ENCODE results near the gene ATP8B4.

ATP8B4 gene

DNA sequence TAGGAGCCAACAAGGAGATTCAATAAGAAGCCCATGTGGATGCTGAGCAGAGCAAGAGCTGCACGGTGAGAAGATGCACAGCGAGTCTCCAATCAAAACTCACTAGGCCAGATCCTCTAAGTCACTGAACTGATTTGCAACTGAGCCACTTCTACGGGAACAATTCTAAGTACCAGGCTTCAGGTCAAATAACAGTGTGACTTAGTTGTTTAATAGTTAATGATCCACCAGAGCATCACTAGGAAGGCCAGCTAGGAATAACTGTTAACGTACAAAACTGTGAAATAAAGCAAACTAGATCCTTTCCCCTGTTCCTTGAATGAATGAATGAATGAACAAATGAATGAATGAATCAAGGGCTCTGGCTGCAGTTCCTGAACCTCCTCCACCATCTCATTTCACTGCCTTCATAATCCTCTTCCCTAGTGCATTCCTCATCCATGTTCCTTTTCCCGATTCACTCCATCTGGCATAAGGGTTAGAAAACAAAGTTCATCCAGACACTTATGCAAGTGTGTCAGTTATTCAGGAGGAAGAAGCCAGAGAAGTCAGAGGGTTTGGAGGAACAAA is 59.7 kb downstream of the ATP8B4 start:
- no peak overlapping the region for H3K4me3 ChIP-seq (ENCODE audit: low read depth, low read length)
- in situ Hi-C loops (cut with HindIII; ENCODE audit: low sequenced_read_pairs): no loop called here
- TF ChIP-seq, protein P1, sequence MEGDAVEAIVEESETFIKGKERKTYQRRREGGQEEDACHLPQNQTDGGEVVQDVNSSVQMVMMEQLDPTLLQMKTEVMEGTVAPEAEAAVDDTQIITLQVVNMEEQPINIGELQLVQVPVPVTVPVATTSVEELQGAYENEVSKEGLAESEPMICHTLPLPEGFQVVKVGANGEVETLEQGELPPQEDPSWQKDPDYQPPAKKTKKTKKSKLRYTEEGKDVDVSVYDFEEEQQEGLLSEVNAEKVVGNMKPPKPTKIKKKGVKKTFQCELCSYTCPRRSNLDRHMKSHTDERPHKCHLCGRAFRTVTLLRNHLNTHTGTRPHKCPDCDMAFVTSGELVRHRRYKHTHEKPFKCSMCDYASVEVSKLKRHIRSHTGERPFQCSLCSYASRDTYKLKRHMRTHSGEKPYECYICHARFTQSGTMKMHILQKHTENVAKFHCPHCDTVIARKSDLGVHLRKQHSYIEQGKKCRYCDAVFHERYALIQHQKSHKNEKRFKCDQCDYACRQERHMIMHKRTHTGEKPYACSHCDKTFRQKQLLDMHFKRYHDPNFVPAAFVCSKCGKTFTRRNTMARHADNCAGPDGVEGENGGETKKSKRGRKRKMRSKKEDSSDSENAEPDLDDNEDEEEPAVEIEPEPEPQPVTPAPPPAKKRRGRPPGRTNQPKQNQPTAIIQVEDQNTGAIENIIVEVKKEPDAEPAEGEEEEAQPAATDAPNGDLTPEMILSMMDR (IDR thresholded peaks at IDR 0.05; ENCODE audit: low read depth, low read length, missing control alignments): no peak
- DNase-seq (ENCODE audit: low read depth): no peak

DNA sequence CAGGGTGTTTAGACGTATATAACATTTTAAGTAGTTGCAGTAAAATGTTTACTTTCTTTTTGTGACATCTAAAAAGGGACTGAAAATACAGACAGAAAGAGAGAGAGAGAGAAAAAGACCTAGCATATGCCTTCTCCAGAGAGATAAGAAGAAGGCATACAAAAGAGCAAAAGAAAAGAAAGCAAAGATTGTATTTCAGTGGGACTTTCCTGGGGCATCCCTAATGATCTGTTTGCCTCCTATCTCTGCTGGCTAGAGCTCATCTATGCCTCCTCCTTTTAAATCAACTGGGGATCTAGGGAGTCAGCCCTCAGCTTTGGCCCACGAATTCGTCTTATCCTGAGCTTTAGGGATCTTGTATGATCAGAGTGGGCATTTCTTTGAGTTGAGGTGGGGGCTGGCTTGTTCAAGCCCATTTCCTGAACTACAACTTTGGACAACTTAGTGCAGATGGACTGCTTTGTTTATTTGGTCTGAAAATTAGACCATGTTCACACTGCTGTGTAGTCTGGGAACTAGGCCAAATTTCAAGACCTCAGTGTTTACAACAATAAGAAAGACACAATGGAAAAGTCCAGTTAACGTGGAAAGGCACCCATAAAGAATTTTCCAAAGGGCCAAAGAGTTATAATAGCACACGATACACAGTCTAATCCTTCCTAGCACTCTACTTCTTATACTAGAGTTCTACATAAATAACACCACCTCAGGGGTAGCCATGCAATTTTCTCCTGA is 61.0 kb downstream of the ATP8B4 start:
- DNase-seq (ENCODE audit: low read depth): peak; percentile 68
- in situ Hi-C loops (cut with HindIII; ENCODE audit: low sequenced_read_pairs): no loop called here
- no peak overlapping the region for H3K4me3 ChIP-seq (ENCODE audit: low read depth, low read length)
- TF ChIP-seq, protein P1 (IDR thresholded peaks at IDR 0.05; ENCODE audit: low read depth, low read length, missing control alignments): no peak

- TF ChIP-seq, protein P1 (IDR thresholded peaks at IDR 0.05; ENCODE audit: low read depth, low read length, missing control alignments): no peak
- no peak for DNase-seq (ENCODE audit: low read depth)
- in situ Hi-C loops (cut with HindIII; ENCODE audit: low sequenced_read_pairs): no loop called here
- H3K4me3 ChIP-seq (ENCODE audit: low read depth, low read length): no peak overlapping the region
These were observed 61.8 kb downstream of the ATP8B4 start for GRCh38 chr15:50057196-50057595.

DNA sequence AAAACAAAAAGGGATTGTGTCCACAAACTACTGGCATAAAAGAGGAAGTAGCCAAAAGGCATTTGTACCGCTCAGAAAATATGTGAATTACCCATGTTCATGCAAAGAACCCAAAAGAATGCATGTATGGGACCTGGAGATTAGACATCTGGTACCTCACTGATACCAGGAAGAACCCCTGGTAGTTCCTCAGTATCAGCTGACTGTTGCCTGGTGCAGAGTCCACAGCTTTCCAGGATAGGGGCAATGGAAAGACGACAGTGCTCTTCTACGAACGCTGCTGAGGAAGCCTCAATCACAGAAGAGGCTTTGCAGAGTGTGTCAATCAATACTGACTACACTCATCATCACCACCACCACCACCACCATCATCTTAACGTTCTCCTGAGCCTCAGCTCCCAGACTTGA is 63.3 kb downstream of the ATP8B4 start:
- in situ Hi-C loops (cut with HindIII; ENCODE audit: low sequenced_read_pairs): no loop called here

DNA sequence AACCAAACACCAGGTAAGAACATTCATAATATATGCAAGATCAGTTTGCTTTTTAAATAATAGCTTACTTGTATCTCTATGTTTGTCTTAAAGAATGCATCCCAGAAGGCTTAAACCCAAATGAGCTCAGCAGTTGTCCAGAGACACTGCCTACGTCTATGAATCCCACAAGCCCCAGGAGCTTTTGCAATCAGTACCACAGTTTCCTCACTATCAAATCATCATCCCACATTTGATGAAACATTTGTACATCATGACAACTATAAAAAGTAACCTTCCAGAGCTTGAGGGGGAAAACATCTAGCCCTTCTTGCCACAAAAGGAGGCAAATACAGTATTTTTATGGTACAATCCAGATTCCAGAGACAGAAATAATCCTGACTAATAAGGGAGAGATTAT is 63.7 kb downstream of the ATP8B4 start:
- peak; percentile 69 for DNase-seq (ENCODE audit: low read depth)
- TF ChIP-seq, protein P1 (IDR thresholded peaks at IDR 0.05; ENCODE audit: low read depth, low read length, missing control alignments): no peak
- in situ Hi-C loops (cut with HindIII; ENCODE audit: low sequenced_read_pairs): no loop called here
- H3K4me3 ChIP-seq (ENCODE audit: low read depth, low read length): no peak overlapping the region

More for the DNA sequence above, 63.3 kb downstream of the ATP8B4 start:
- no peak overlapping the region for H3K4me3 ChIP-seq (ENCODE audit: low read depth, low read length)
- TF ChIP-seq, protein P1 (IDR thresholded peaks at IDR 0.05; ENCODE audit: low read depth, low read length, missing control alignments): no peak
- DNase-seq (ENCODE audit: low read depth): no peak

DNA sequence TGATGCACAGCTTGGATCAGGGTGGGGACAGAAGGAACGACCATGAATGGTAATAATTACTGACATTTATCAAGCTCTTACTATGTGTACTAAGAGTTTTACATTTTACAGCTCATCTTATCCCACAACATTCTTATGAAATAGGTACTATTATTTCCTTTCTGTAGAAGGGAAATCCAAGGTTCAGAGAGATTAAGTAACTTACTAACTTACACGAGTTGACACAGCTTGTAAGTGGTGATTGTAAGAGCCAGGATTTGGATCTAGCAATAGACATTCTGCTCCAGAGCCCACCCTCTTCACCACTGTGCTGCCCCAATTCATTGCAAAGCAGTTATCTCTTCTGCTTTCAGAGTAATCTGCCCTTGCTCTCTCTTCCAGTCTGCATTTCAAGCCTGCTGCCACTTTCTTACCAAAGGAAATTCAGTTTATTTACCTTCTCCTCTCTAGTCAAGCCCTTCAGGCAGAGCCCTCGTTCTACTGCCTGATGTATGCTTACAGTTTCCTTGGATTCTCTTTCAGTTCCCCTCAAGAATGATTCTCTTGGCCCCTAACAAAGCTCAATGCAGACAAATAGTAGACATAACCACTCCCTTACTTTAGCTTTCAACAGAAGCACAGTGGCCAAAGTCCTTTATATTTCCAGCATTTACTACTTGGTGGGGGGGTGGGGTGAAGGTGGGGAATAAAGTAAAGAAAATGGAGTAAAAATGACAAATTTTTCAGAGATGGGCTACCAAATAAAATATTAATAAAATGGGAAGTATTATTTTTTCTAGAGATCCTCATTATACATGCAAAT is 65.8 kb downstream of the ATP8B4 start:
- no peak for DNase-seq (ENCODE audit: low read depth)
- no peak overlapping the region for H3K4me3 ChIP-seq (ENCODE audit: low read depth, low read length)
- TF ChIP-seq, protein P1 (IDR thresholded peaks at IDR 0.05; ENCODE audit: low read depth, low read length, missing control alignments): no peak
- in situ Hi-C loops (cut with HindIII; ENCODE audit: low sequenced_read_pairs): no loop called here
